IMR-90 (cell line): ENCODE results near the gene ACE2. TPM values are rescaled to one million over a fixed set of nuclear protein-coding genes. Genes with fewer than 3 reads are reported as not detected.
"Not testable (repeated sequence)": the region's sequence is repeated elsewhere in the genome, so short reads cannot be mapped to it uniquely, and the experiment has no call there.

Source experiments
- ATAC-seq: fragments of 200-7000 bp; cut with Tn5 transposase; 2 replicates; pipeline ENCODE4 v1.9.1; 2020; ENCODE audit warnings: low read depth, mild to moderate bottlenecking, moderate library complexity
- Bru-seq: library from RNA; stranded (reverse); fragments of 400-500 nt; gene quantifications from one replicate; lab custom pipeline; 2021; lab: Mats Ljungman, UMichigan
- BruChase-seq, 2 experiments: library from RNA; stranded (reverse); fragments of 400-500 nt; gene quantifications; one replicate each; lab custom pipeline; 2021; lab: Mats Ljungman, UMichigan
- BruUV-seq: library from RNA; stranded (reverse); fragments of 400-500 nt; replicated peaks from 2 replicates; lab custom pipeline; 2021; lab: Mats Ljungman, UMichigan
- CTCF ChIA-PET: fragments of 300-600 bp; formaldehyde crosslinking; extraction: SDS; loops from one replicate; lab custom pipeline; 2021; ENCODE audit warnings: antibody characterized with exemption; lab: Yijun Ruan, JAX
- POLR2A ChIA-PET: fragments of 300-600 bp; sonication (Branson Sonifier 250); formaldehyde crosslinking; loops from one replicate; lab custom pipeline; 2022; ENCODE audit warnings: antibody characterized with exemption; ENCODE audit not compliant: unreplicated experiment; lab: Charles Lee
- DNase-seq: peaks from one replicate; pipeline ENCODE4 v3.0.0; 2013
- H2AFZ ChIP-seq: replicated peaks from 2 replicates; pipeline ENCODE3; 2013; ENCODE audit warnings: low read length, mild to moderate bottlenecking; ENCODE audit not compliant: poor library complexity
- H2AK5ac ChIP-seq: 2 replicates; pipeline ENCODE4 v1.6.1; 2013; ENCODE audit warnings: low read depth, low read length, inconsistent platforms
- H2AK9ac ChIP-seq: replicated peaks from 2 replicates; pipeline ENCODE3; 2013; ENCODE audit warnings: mild to moderate bottlenecking, low read depth, low read length, moderate library complexity; ENCODE audit not compliant: poor library complexity
- H2BK120ac ChIP-seq: 2 replicates; pipeline ENCODE4 v1.6.1; 2013; ENCODE audit warnings: low read depth, low read length, inconsistent platforms
- H2BK15ac ChIP-seq: 3 replicates; pipeline ENCODE4 v1.6.1; 2013; ENCODE audit warnings: low read depth, low read length, inconsistent platforms
- H2BK20ac ChIP-seq: 2 replicates; pipeline ENCODE4 v1.6.1; 2013; ENCODE audit warnings: low read depth, mild to moderate bottlenecking, inconsistent platforms, low read length, moderate library complexity
- H2BK5ac ChIP-seq: 2 replicates; pipeline ENCODE4 v1.6.1; 2013; ENCODE audit warnings: mild to moderate bottlenecking, low read depth, low read length, inconsistent platforms; ENCODE audit not compliant: poor library complexity, severe bottlenecking
- H3K14ac ChIP-seq: replicated peaks from 2 replicates; pipeline ENCODE4 v1.6.1; 2013; ENCODE audit warnings: low read depth, low read length, inconsistent platforms
- H3K18ac ChIP-seq: 2 replicates; pipeline ENCODE4 v1.6.1; 2013; ENCODE audit warnings: low read depth, low read length, control low read depth
- H3K23ac ChIP-seq: 2 replicates; pipeline ENCODE4 v1.6.1; 2013; ENCODE audit warnings: low read depth, low read length, inconsistent platforms
- H3K27ac ChIP-seq: 2 replicates; pipeline ENCODE4 v1.5.1; 2013; ENCODE audit warnings: mild to moderate bottlenecking, control low read depth, low read length; ENCODE audit not compliant: insufficient read depth
- H3K27me3 ChIP-seq: 2 replicates; pipeline ENCODE4 v1.6.1; 2013; ENCODE audit warnings: low read length; ENCODE audit not compliant: control insufficient read depth, insufficient read depth
- H3K36me3 ChIP-seq: 2 replicates; pipeline ENCODE4 v1.6.1; 2013; ENCODE audit warnings: low read length, mixed read lengths; ENCODE audit not compliant: control insufficient read depth, insufficient read depth
- H3K4ac ChIP-seq: 2 replicates; pipeline ENCODE4 v1.6.1; 2013; ENCODE audit warnings: low read depth, low read length, inconsistent platforms
- H3K4me1 ChIP-seq: 2 replicates; pipeline ENCODE4 v1.6.1; 2013; ENCODE audit warnings: low read length, mixed read lengths; ENCODE audit not compliant: control insufficient read depth, insufficient read depth
- H3K4me2 ChIP-seq: 2 replicates; pipeline ENCODE4 v1.6.1; 2013; ENCODE audit warnings: low read depth, mild to moderate bottlenecking, control low read depth, low read length, moderate library complexity
- H3K4me3 ChIP-seq: 2 replicates; pipeline ENCODE4 v1.5.1; 2013; ENCODE audit warnings: low read depth, mild to moderate bottlenecking, control low read depth, low read length, moderate library complexity; ENCODE audit not compliant: insufficient read depth
- H3K56ac ChIP-seq: 2 replicates; pipeline ENCODE4 v1.6.1; 2013; ENCODE audit warnings: low read length, inconsistent platforms; ENCODE audit not compliant: insufficient read depth; ENCODE audit errors: extremely low read depth
- H3K79me1 ChIP-seq, 2 experiments: 2 replicates each; pipeline ENCODE4 v1.6.1; 2013; ENCODE audit warnings: low read length in 2 of 2, inconsistent platforms in 1 of 2, low read depth in 1 of 2
- H3K9ac ChIP-seq: 2 replicates; pipeline ENCODE4 v1.6.1; 2013; ENCODE audit warnings: low read depth, low read length, control low read depth
- H3K9me1 ChIP-seq: 2 replicates; pipeline ENCODE4 v1.6.1; 2013; ENCODE audit warnings: low read length, inconsistent platforms; ENCODE audit not compliant: insufficient read depth
- H3K9me3 ChIP-seq: 2 replicates; pipeline ENCODE4 v1.6.1; 2013; ENCODE audit warnings: low read length; ENCODE audit not compliant: control insufficient read depth, insufficient read depth
- H4K20me1 ChIP-seq: 2 replicates; pipeline ENCODE4 v1.6.1; 2013; ENCODE audit warnings: low read length, inconsistent platforms; ENCODE audit not compliant: insufficient read depth
- H4K5ac ChIP-seq: 2 replicates; pipeline ENCODE4 v1.6.1; 2013; ENCODE audit warnings: mild to moderate bottlenecking, low read depth, low read length, control low read depth
- H4K8ac ChIP-seq, 2 experiments: 2 replicates each; pipeline ENCODE4 v1.6.1; 2013; ENCODE audit warnings: low read depth in 2 of 2, low read length in 2 of 2, control low read depth in 1 of 2, inconsistent platforms in 1 of 2
- H4K91ac ChIP-seq: 2 replicates; pipeline ENCODE4 v1.6.1; 2013; ENCODE audit warnings: low read depth, low read length, inconsistent platforms; ENCODE audit not compliant: insufficient read depth
- BHLHE40 ChIP-seq: fragments of 150-350 bp; IDR thresholded peaks from 2 replicates; pipeline ENCODE4 v1.6.1; 2016; ENCODE audit warnings: mild to moderate bottlenecking, low read depth, low read length
- NFE2L2 ChIP-seq: fragments of 150-350 bp; IDR thresholded peaks from 2 replicates; pipeline ENCODE4 v1.6.1; 2016; ENCODE audit warnings: low read depth, mild to moderate bottlenecking, low read length
- RAD21 ChIP-seq: IDR thresholded peaks from 2 replicates; pipeline ENCODE4 v1.6.1; 2012; ENCODE audit warnings: low read length, improper control_type of control experiment
- WGBS, 2 experiments: methylation state at CpG; one replicate each; pipeline versions ENCODE4 v1.1.5 to v1.1.7; 2013; ENCODE audit warnings: missing lambda C conversion rate in 2 of 2; ENCODE audit not compliant: insufficient read length in 1 of 2; ENCODE audit errors: extremely low coverage in 2 of 2; 5-methylcytosine and 5-hydroxymethylcytosine counted together
- dilution Hi-C: fragments of 300-500 bp; cut with HindIII; formaldehyde crosslinking; loops from one replicate; pipeline ENCODE4 v1.14.3; 2018; ENCODE audit warnings: low sequenced_read_pairs; ENCODE audit not compliant: unreplicated experiment
- in situ Hi-C: fragments of 300-500 bp; cut with MboI; formaldehyde crosslinking; loops from 3 replicates; pipeline ENCODE4 v1.14.3; 2019; ENCODE audit warnings: low sequenced_read_pairs, inconsistent platforms, mixed read lengths
- intact Hi-C: fragments of 100-400 bp; cut with micrococcal nuclease; formaldehyde crosslinking; loops from 2 replicates; pipeline ENCODE4 v1.10.0; 2022
- long read RNA-seq: library from polyadenylated mRNA; unstranded; transcript quantifications from one replicate; pipeline ENCODE4 v2.0.0, GENCODE V29; 2021; ENCODE audit not compliant: unreplicated experiment
- polyA plus RNA-seq, 3 experiments: library from polyadenylated mRNA; depleted of rRNA; stranded (reverse); fragments of >200 nt; gene quantifications; 2 replicates each; pipeline ENCODE4 v1.2.3, GENCODE V29; 2012; ENCODE audit warnings: low replicate concordance in 1 of 3
- total RNA-seq: library from RNA; depleted of rRNA; stranded (reverse); fragments of >200 nt; gene quantifications from 2 replicates; pipeline ENCODE4 v1.2.3, GENCODE V29; 2012; rRNA removed

ACE2 gene
- total RNA-seq = not detected in 2 replicates
- not detected in 2 replicates for polyA plus RNA-seq (2012; rRNA removed)
- polyA plus RNA-seq (2012; cell fraction: cytosol; rRNA removed) = not detected in 2 replicates
- not detected in 2 replicates for polyA plus RNA-seq (2012; cell fraction: nucleus; rRNA removed; ENCODE audit: low replicate concordance)
- Bru-seq, nascent RNA = not detected
- BruChase-seq, experiment 1, labeled RNA remaining after a 6-hour chase = not detected
- BruChase-seq, experiment 2, labeled RNA remaining after a 2-hour chase = not detected
- long read RNA-seq = 0 reads

GRCh38 chrX:15600745-15601144, at the start of gene ACE2:
Gene ACE2 (minus strand): TSS chrX:15600960. CDS start chrX:15600911, 49 bp downstream.
- ChIA-PET POLR2A (no interaction called here), CTCF (no interaction called here)
- Histone ChIP-seq H3K56ac (no peak within 1 kb of the TSS), H2AFZ (no peak within 1 kb of the TSS), H2BK120ac (no peak within 1 kb of the TSS), H3K79me1 (no peaks in the 10 kb centered on the region), H3K9ac (no peak within 1 kb of the TSS), H4K91ac (no peak within 1 kb of the TSS), H2BK15ac (no peak within 1 kb of the TSS), H2BK5ac (no peak within 1 kb of the TSS), H3K27ac (no peak within 1 kb of the TSS), H4K8ac (no peak within 1 kb of the TSS), H2AK5ac (no peak within 1 kb of the TSS), H3K27me3 (peaks cover 14% of the 10 kb centered on the region), H3K14ac (no peak within 1 kb of the TSS), H2AK9ac (no peak within 1 kb of the TSS), H2BK20ac (no peak within 1 kb of the TSS), H3K9me1 (no peaks in the 10 kb centered on the region), H3K18ac (no peak within 1 kb of the TSS), H3K9me3 (no peaks in the 10 kb centered on the region), H3K4me2 (no peak within 1 kb of the TSS), H4K20me1 (no peaks in the 10 kb centered on the region), H3K4me1 (no peaks in the 10 kb centered on the region), H3K36me3 (no peaks in the 10 kb centered on the region), H3K4me3 (no peak within 1 kb of the TSS), H4K5ac (no peak within 1 kb of the TSS), H3K23ac (no peak within 1 kb of the TSS), H3K4ac (no peak within 1 kb of the TSS)
- in situ Hi-C loops = no loop called here
- WGBS, 2 experiments = no CpG with 5 or more reads among the region's 4 CpGs
- dilution Hi-C loops = no loop called here
- ATAC-seq (no peak), DNase-seq (no peak)
- intact Hi-C loops = no loop called here
- BruUV-seq = no TSS peak
- TF ChIP-seq BHLHE40 (no peak), RAD21 (no peak), NFE2L2 (no peak)

- H3K56ac ChIP-seq, H3K18ac ChIP-seq, H3K4me1 ChIP-seq, H2BK120ac ChIP-seq, H3K9me3 ChIP-seq, H4K5ac ChIP-seq, H2BK20ac ChIP-seq, H3K36me3 ChIP-seq, H3K27me3 ChIP-seq, dilution Hi-C loops, H3K23ac ChIP-seq, H3K4me3 ChIP-seq, H3K4ac ChIP-seq, H3K9me1 ChIP-seq, H4K8ac ChIP-seq, H3K4me2 ChIP-seq, H3K14ac ChIP-seq, H3K9ac ChIP-seq, DNase-seq, H2AK5ac ChIP-seq, POLR2A ChIA-PET, intact Hi-C loops, H4K91ac ChIP-seq, CTCF ChIA-PET, H2BK15ac ChIP-seq, H3K27ac ChIP-seq, H2AFZ ChIP-seq, BruUV-seq, H4K20me1 ChIP-seq, in situ Hi-C loops, H2AK9ac ChIP-seq, H2BK5ac ChIP-seq, H3K79me1 ChIP-seq: not testable (repeated sequence)
- WGBS, 2 experiments = no CpG with 5 or more reads among the region's 5 CpGs
- ATAC-seq = peak; percentile 29; the same call in 1 of the 2 replicates
Measured at GRCh38 chrX:15647510-15647909, 46.8 kb upstream of the ACE2 start.
